Measurements from ENCODE around the gene KRTAP10-3.

The KRTAP10-3 gene

GRCh38 chr21:44526096-44526997, 32.2 kb downstream of the KRTAP10-3 start:
- H3K4me3 Mint-ChIP-seq: no peak overlapping the region
- no peak overlapping the region for H3K27ac Mint-ChIP-seq
- DNase-seq: no peak
- H3K9me3 Mint-ChIP-seq: no peaks in the 10 kb centered on the region
- CTCF ChIA-PET: no interaction called here
- H3K27me3 Mint-ChIP-seq: no peaks in the 10 kb centered on the region
- H3K36me3 Mint-ChIP-seq: no peaks in the 10 kb centered on the region
- H3K4me1 Mint-ChIP-seq: no peaks in the 10 kb centered on the region

GRCh38 chr21:44525391-44526095, 33.1 kb downstream of the KRTAP10-3 start:
- H3K36me3 Mint-ChIP-seq: no peaks in the 10 kb centered on the region
- no peaks in the 10 kb centered on the region for H3K9me3 Mint-ChIP-seq
- no peak for DNase-seq
- no peak overlapping the region for H3K27ac Mint-ChIP-seq
- no peak overlapping the region for H3K4me3 Mint-ChIP-seq
- no peaks in the 10 kb centered on the region for H3K4me1 Mint-ChIP-seq
- CTCF ChIA-PET: no interaction called here
- H3K27me3 Mint-ChIP-seq: no peaks in the 10 kb centered on the region

- CTCF ChIA-PET: no interaction called here
- Mint-ChIP-seq H3K9me3 (no peaks in the 10 kb centered on the region), H3K36me3 (no peaks in the 10 kb centered on the region), H3K4me1 (no peaks in the 10 kb centered on the region), H3K27ac (no peak overlapping the region), H3K4me3 (no peak overlapping the region), H3K27me3 (no peaks in the 10 kb centered on the region)
- no peak for DNase-seq
Observed at GRCh38 chr21:44524414-44525371, 33.9 kb downstream of the KRTAP10-3 start.

GRCh38 chr21:44523567-44524413, 34.8 kb downstream of the KRTAP10-3 start:
- CTCF ChIA-PET: no interaction called here
- no peak for DNase-seq

GRCh38 chr21:44522753-44523204, 35.8 kb downstream of the KRTAP10-3 start:
- no peak overlapping the region for H3K27ac Mint-ChIP-seq
- H3K4me1 Mint-ChIP-seq: no peaks in the 10 kb centered on the region
- peak; percentile 16 for DNase-seq
- H3K36me3 Mint-ChIP-seq: no peaks in the 10 kb centered on the region
- no peak overlapping the region for H3K4me3 Mint-ChIP-seq
- CTCF ChIA-PET: interaction anchor here (0.7 kb wide), 1 partner anchor 35 kb away, joined by 3 read pairs; no protein-coding TSS in a partner anchor
- H3K27me3 Mint-ChIP-seq: peaks cover 4% of the 10 kb centered on the region
- H3K9me3 Mint-ChIP-seq: no peaks in the 10 kb centered on the region

More at GRCh38 chr21:44523567-44524413, 34.8 kb downstream of the KRTAP10-3 start:
- Mint-ChIP-seq H3K27ac (no peak overlapping the region), H3K36me3 (no peaks in the 10 kb centered on the region), H3K4me1 (no peaks in the 10 kb centered on the region), H3K9me3 (no peaks in the 10 kb centered on the region), H3K4me3 (no peak overlapping the region), H3K27me3 (peaks cover 4% of the 10 kb centered on the region)

GRCh38 chr21:44521928-44522752, 36.5 kb downstream of the KRTAP10-3 start:
- H3K27me3 Mint-ChIP-seq: peaks cover 4% of the 10 kb centered on the region

GRCh38 chr21:44521301-44521927, 37.2 kb downstream of the KRTAP10-3 start:
- peak; percentile 15 for DNase-seq
- Mint-ChIP-seq H3K27me3 (peaks cover 7% of the 10 kb centered on the region), H3K36me3 (no peaks in the 10 kb centered on the region), H3K9me3 (no peaks in the 10 kb centered on the region), H3K27ac (no peak overlapping the region), H3K4me3 (no peak overlapping the region), H3K4me1 (no peaks in the 10 kb centered on the region)
- CTCF ChIA-PET: no interaction called here

More at GRCh38 chr21:44521928-44522752, 36.5 kb downstream of the KRTAP10-3 start:
- DNase-seq: peak; percentile 12
- H3K4me1 Mint-ChIP-seq: no peaks in the 10 kb centered on the region
- H3K4me3 Mint-ChIP-seq: no peak overlapping the region
- H3K27ac Mint-ChIP-seq: no peak overlapping the region
- H3K36me3 Mint-ChIP-seq: no peaks in the 10 kb centered on the region
- no peaks in the 10 kb centered on the region for H3K9me3 Mint-ChIP-seq
- CTCF ChIA-PET: interaction anchor here (0.7 kb wide), 1 partner anchor 34 kb away, joined by 3 read pairs; no protein-coding TSS in a partner anchor

- H3K4me1 Mint-ChIP-seq: no peaks in the 10 kb centered on the region
- no peak overlapping the region for H3K4me3 Mint-ChIP-seq
- no peaks in the 10 kb centered on the region for H3K36me3 Mint-ChIP-seq
- no peaks in the 10 kb centered on the region for H3K9me3 Mint-ChIP-seq
- CTCF ChIA-PET: interaction anchor here (1.5 kb wide), 1 partner anchor 10 kb away, joined by 3 read pairs; no protein-coding TSS in a partner anchor
- DNase-seq: no peak
- no peak overlapping the region for H3K27ac Mint-ChIP-seq
- peaks cover 7% of the 10 kb centered on the region for H3K27me3 Mint-ChIP-seq
Observed at GRCh38 chr21:44520326-44521300, 38.0 kb downstream of the KRTAP10-3 start.

- no peak for DNase-seq
- H3K4me1 Mint-ChIP-seq: no peaks in the 10 kb centered on the region
- no peaks in the 10 kb centered on the region for H3K36me3 Mint-ChIP-seq
- no peak overlapping the region for H3K27ac Mint-ChIP-seq
- H3K4me3 Mint-ChIP-seq: no peak overlapping the region
- H3K9me3 Mint-ChIP-seq: no peaks in the 10 kb centered on the region
- H3K27me3 Mint-ChIP-seq: peaks cover 10% of the 10 kb centered on the region
- CTCF ChIA-PET: interaction anchor here (1.5 kb wide), 1 partner anchor 9 kb away, joined by 3 read pairs; no protein-coding TSS in a partner anchor
Observed at GRCh38 chr21:44519346-44520325, 39.0 kb downstream of the KRTAP10-3 start.

GRCh38 chr21:44518686-44519085, 39.9 kb downstream of the KRTAP10-3 start:
- Mint-ChIP-seq H3K27ac (no peak overlapping the region), H3K27me3 (peaks cover 10% of the 10 kb centered on the region), H3K4me3 (no peak overlapping the region), H3K4me1 (no peaks in the 10 kb centered on the region), H3K9me3 (no peaks in the 10 kb centered on the region), H3K36me3 (no peaks in the 10 kb centered on the region)
- CTCF ChIA-PET: interaction anchor here (0.6 to 1.5 kb wide), 2 partner anchors 8 to 277 kb away, joined by 3 read pairs; no protein-coding TSS in a partner anchor
- DNase-seq: no peak
